Smooth muscle cell (in vitro differentiated cells): ENCODE results near the gene MIPEP. TPM values are rescaled to one million over a fixed set of nuclear protein-coding genes. Genes with fewer than 3 reads are reported as not detected.

Source experiments
- DNase-seq: peaks from one replicate; lab custom pipeline; 2025; ENCODE audit not compliant: unreplicated experiment; lab: John Stamatoyannopoulos, UW
- H2AFZ ChIP-seq: fragments of 200-600 bp; sonication (generic); 2 replicates; pipeline ENCODE4 v1.6.0; 2016; ENCODE audit warnings: antibody characterized with exemption, low read depth, mild to moderate bottlenecking
- H3F3A ChIP-seq: fragments of 200-600 bp; sonication (generic); 2 replicates; pipeline ENCODE4 v1.6.0; 2017; ENCODE audit warnings: antibody characterized with exemption, low read depth
- H3K27ac ChIP-seq: fragments of 200-600 bp; sonication (generic); 2 replicates; pipeline ENCODE4 v1.5.1; 2016; ENCODE audit warnings: low read depth, mild to moderate bottlenecking
- H3K27me3 ChIP-seq: fragments of 200-600 bp; sonication (generic); 2 replicates; pipeline ENCODE4 v1.6.1; 2016; ENCODE audit warnings: low read depth, mild to moderate bottlenecking
- H3K36me3 ChIP-seq: fragments of 200-600 bp; sonication (generic); 2 replicates; pipeline ENCODE4 v1.5.1; 2016; ENCODE audit warnings: low read depth
- H3K4me1 ChIP-seq: fragments of 200-600 bp; sonication (generic); 2 replicates; pipeline ENCODE4 v1.5.1; 2016; ENCODE audit warnings: low read depth
- H3K4me2 ChIP-seq: fragments of 200-600 bp; sonication (generic); 2 replicates; pipeline ENCODE4 v1.6.0; 2016; ENCODE audit warnings: mild to moderate bottlenecking
- H3K4me3 ChIP-seq: fragments of 200-600 bp; sonication (generic); 2 replicates; pipeline ENCODE4 v1.5.1; 2016; ENCODE audit warnings: mild to moderate bottlenecking
- H3K79me2 ChIP-seq: fragments of 200-600 bp; sonication (generic); 2 replicates; pipeline ENCODE4 v1.6.0; 2016; ENCODE audit warnings: low read depth, mild to moderate bottlenecking
- H3K9ac ChIP-seq: fragments of 200-600 bp; sonication (generic); 2 replicates; pipeline ENCODE4 v1.6.0; 2016; ENCODE audit warnings: low read depth
- H3K9me3 ChIP-seq: fragments of 200-600 bp; sonication (generic); replicated peaks from 2 replicates; pipeline ENCODE4 v1.5.1; 2016; ENCODE audit warnings: low read depth
- H4K20me1 ChIP-seq: fragments of 200-600 bp; sonication (generic); 2 replicates; pipeline ENCODE4 v1.6.0; 2016; ENCODE audit warnings: low read depth
- WGBS: methylation state at CpG from one replicate; pipeline ENCODE4 v1.1.7; 2016; ENCODE audit warnings: low lambda C conversion rate; 5-methylcytosine and 5-hydroxymethylcytosine counted together
- polyA plus RNA-seq: library from polyadenylated mRNA; unstranded; fragments of >200 nt; fragmentation: Nextera tagmentation; extraction: Ambion mirVana; gene quantifications from 2 replicates; pipeline ENCODE4 v1.2.1, GENCODE V29; 2016
- total RNA-seq: library from RNA; depleted of rRNA; stranded (reverse); fragments of >200 nt; gene quantifications from 2 replicates; pipeline ENCODE4 v1.2.3, GENCODE V29; 2014
- TF ChIP-seq, protein P1 (sequence below): fragments of 200-600 bp; sonication (generic); IDR thresholded peaks from 2 replicates; pipeline ENCODE4 v1.5.1; 2017; ENCODE audit warnings: borderline replicate concordance, mild to moderate bottlenecking, antibody characterized with exemption; ENCODE audit not compliant: insufficient read depth, poor library complexity, severe bottlenecking

The MIPEP gene
- total and polyA plus RNA-seq, 2 experiments from 2014 or later = 15.7 to 18.9 TPM

DNA sequence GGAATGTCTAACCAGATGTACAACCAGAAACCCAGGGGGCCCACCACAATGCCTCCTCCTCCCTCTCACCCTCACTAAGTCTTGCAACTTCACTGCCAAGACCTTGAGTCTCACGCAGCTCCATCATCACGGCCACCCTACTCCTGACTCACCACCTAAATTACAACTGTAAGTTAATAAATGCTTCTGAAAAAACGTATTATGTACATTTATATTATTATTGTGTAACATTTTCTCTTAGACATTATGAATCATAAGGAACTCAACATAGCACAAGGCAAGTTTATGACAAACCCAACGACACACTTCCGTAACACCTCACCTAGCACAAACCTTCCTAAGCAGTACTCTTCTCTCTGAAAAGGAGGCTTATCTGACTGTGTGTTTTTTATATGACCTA lies 20.7 kb downstream of the MIPEP start:
- no peak overlapping the region for H3K9ac ChIP-seq
- H4K20me1 ChIP-seq = no peaks in the 10 kb centered on the region
- DNase-seq = no peak
- H3K27ac ChIP-seq = peak overlapping the region; percentile 25
- no peak overlapping the region for H3K4me2 ChIP-seq
- H2AFZ ChIP-seq = no peak overlapping the region
- peaks cover 5% of the 10 kb centered on the region for H3F3A ChIP-seq
- WGBS = 85% methylated on average over 5 of the region's 5 CpGs
- no peaks in the 10 kb centered on the region for H3K9me3 ChIP-seq
- H3K4me3 ChIP-seq = no peak overlapping the region
- TF ChIP-seq, protein P1, sequence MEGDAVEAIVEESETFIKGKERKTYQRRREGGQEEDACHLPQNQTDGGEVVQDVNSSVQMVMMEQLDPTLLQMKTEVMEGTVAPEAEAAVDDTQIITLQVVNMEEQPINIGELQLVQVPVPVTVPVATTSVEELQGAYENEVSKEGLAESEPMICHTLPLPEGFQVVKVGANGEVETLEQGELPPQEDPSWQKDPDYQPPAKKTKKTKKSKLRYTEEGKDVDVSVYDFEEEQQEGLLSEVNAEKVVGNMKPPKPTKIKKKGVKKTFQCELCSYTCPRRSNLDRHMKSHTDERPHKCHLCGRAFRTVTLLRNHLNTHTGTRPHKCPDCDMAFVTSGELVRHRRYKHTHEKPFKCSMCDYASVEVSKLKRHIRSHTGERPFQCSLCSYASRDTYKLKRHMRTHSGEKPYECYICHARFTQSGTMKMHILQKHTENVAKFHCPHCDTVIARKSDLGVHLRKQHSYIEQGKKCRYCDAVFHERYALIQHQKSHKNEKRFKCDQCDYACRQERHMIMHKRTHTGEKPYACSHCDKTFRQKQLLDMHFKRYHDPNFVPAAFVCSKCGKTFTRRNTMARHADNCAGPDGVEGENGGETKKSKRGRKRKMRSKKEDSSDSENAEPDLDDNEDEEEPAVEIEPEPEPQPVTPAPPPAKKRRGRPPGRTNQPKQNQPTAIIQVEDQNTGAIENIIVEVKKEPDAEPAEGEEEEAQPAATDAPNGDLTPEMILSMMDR = no peak
- H3K36me3 ChIP-seq = no peaks in the 10 kb centered on the region
- no peaks in the 10 kb centered on the region for H3K27me3 ChIP-seq
- peaks cover 5% of the 10 kb centered on the region for H3K4me1 ChIP-seq
- H3K79me2 ChIP-seq = no peaks in the 10 kb centered on the region

DNA sequence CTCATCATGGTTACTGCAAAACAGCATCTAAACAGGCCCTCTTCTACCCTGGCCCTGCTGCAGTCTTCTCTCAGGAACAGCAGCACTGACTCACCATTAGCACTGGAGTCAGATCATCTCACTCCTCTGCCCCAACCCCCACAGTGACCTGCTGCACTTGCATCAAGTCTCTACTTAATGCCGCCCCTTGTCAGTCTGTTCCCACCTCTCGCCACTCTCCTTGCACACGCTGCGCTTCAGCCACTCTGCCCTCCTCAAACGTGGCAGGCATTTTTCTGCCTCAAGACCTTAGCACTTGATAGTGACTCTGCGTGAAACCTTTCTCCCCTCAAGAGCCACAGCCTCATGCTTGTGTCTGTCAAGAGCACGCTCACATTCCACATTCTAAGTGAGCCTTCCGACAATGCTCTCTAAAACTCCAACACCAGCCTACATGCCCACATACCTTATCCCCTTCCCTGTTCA lies 22.1 kb downstream of the MIPEP start:
- 56% methylated on average over 8 of the region's 8 CpGs for WGBS
- Histone ChIP-seq H3K27me3 (no peaks in the 10 kb centered on the region), H3K4me3 (no peak overlapping the region), H3K36me3 (no peaks in the 10 kb centered on the region), H3K9ac (no peak overlapping the region), H3K9me3 (no peaks in the 10 kb centered on the region), H3K79me2 (no peaks in the 10 kb centered on the region), H3K4me2 (no peak overlapping the region), H3K27ac (peak overlapping the region; percentile 45), H3K4me1 (peaks cover 5% of the 10 kb centered on the region), H2AFZ (no peak overlapping the region), H4K20me1 (no peaks in the 10 kb centered on the region), H3F3A (peaks cover 5% of the 10 kb centered on the region)
- TF ChIP-seq, protein P1 = no peak
- DNase-seq = no peak

DNA sequence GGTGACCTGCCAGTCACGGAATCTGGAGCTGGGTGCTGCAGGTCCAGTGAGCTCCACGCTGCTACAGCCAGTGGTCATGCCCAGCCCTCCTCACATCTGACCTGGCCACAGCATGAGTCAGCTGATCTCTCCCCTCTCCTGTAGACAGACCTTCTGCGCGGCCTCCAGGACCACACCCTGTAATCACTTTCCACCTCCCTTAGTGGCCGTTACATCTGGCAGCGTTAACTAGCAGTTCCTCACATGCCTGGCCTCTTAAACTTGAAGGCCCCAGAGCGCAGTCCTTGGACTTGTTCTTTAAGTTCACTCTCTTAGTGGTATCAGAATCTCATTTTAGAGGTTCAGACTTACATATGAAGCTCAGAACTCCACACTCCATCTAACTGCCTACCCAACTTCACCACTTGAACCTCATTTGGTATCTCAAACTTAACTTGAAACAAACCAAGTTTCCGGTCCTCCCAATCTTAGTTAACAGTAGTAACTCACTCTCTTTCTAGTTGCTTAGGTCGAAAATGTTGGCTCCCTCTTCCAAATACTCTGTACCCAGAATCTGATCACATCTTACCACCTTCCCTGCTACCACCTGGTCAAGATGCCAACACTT lies 22.7 kb downstream of the MIPEP start:
- Histone ChIP-seq H2AFZ (no peak overlapping the region), H3F3A (peaks cover 5% of the 10 kb centered on the region), H3K36me3 (no peaks in the 10 kb centered on the region), H3K4me1 (peaks cover 5% of the 10 kb centered on the region), H3K9me3 (no peaks in the 10 kb centered on the region), H3K9ac (no peak overlapping the region), H3K27me3 (no peaks in the 10 kb centered on the region), H3K4me2 (no peak overlapping the region), H4K20me1 (no peaks in the 10 kb centered on the region), H3K4me3 (no peak overlapping the region), H3K79me2 (no peaks in the 10 kb centered on the region), H3K27ac (no peak overlapping the region)
- DNase-seq = no peak
- TF ChIP-seq, protein P1 = no peak
- WGBS = 85% methylated on average over 9 of the region's 9 CpGs

DNA sequence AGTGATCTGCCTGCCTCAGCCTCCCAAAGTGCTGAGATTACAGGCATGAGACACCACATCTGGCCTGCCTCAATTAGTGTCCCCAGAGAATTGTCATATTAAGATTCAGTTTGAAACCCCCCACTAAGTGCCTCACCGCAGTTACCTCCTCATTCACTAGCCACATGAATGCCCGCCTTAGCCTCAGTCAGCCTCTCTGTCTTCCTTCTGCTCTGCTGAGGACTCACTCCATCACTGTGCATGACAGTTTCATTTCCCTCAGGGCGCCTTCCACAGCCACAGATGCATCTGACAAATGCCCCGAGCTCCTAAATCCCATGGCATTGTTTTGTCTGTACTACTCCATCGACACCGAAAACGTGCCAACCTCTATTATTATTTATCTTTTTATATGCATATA lies 23.3 kb downstream of the MIPEP start:
- Histone ChIP-seq H3K79me2 (no peaks in the 10 kb centered on the region), H3K9me3 (no peaks in the 10 kb centered on the region), H3K36me3 (no peaks in the 10 kb centered on the region), H3F3A (peaks cover 5% of the 10 kb centered on the region), H3K4me1 (peaks cover 5% of the 10 kb centered on the region), H4K20me1 (no peaks in the 10 kb centered on the region), H3K4me3 (no peak overlapping the region), H3K9ac (no peak overlapping the region), H3K4me2 (no peak overlapping the region), H2AFZ (no peak overlapping the region), H3K27ac (no peak overlapping the region), H3K27me3 (no peaks in the 10 kb centered on the region)
- 93% methylated on average over 7 of the region's 7 CpGs for WGBS
- no peak for DNase-seq
- TF ChIP-seq, protein P1 = no peak
